Endothelial cell of umbilical vein (primary cell): Measurements from ENCODE around the gene NFYA. TPM values are rescaled to one million over a fixed set of nuclear protein-coding genes. Genes with fewer than 3 reads are reported as not detected.

Experiments used
- BruUV-seq: library from RNA; stranded (reverse); fragments of 400-500 nt; replicated peaks from 2 replicates; lab custom pipeline; 2021; lab: Mats Ljungman, UMichigan
- CTCF ChIA-PET: fragments of 300-600, 350-600 bp; sonication (Branson Sonifier 250); formaldehyde crosslinking; loops from one replicate; lab custom pipeline; 2021; ENCODE audit warnings: antibody characterized with exemption, inconsistent platforms; lab: Charles Lee
- POLR2A ChIA-PET: fragments of 300-600, 350-600 bp; sonication (Branson Sonifier 250); formaldehyde crosslinking; loops from one replicate; lab custom pipeline; 2021; ENCODE audit warnings: antibody characterized with exemption, inconsistent platforms; lab: Charles Lee
- DNase-seq: peaks from one replicate; pipeline ENCODE4 v3.0.0-alpha.2; 2011; ENCODE audit warnings: low read depth, low spot score
- FAIRE-seq: peaks from 2 replicates; lab custom pipeline; 2011; peaks lifted over from hg19 to GRCh38; lab: Jason Lieb, UNC
- H2AFZ ChIP-seq: 2 replicates; pipeline ENCODE4 v1.6.0; 2012; ENCODE audit warnings: low read depth, low read length, control low read depth, inconsistent platforms
- H3K27ac ChIP-seq: 2 replicates; pipeline ENCODE4 v1.5.1; 2011; ENCODE audit warnings: low read depth, mild to moderate bottlenecking, control low read depth, low read length, moderate library complexity; ENCODE audit not compliant: insufficient read depth
- H3K27me3 ChIP-seq, 2 experiments: 2 replicates each; pipeline versions ENCODE4 v1.6.0 to v1.6.1; 2011; ENCODE audit warnings: low read length in 2 of 2, mixed read lengths in 1 of 2; ENCODE audit not compliant: control insufficient read depth in 2 of 2, insufficient read depth in 2 of 2
- H3K36me3 ChIP-seq, 2 experiments: 2 replicates in 1 of 2; 3 replicates in 1 of 2; pipeline ENCODE4 v1.5.1; 2011; ENCODE audit warnings: low read length in 2 of 2, mild to moderate bottlenecking in 1 of 2, moderate library complexity in 1 of 2; ENCODE audit not compliant: control insufficient read depth in 2 of 2, insufficient read depth in 2 of 2; ENCODE audit errors: extremely low read depth in 1 of 2
- H3K4me1 ChIP-seq: 3 replicates; pipeline ENCODE4 v1.5.1; 2011; ENCODE audit warnings: mild to moderate bottlenecking, low read length; ENCODE audit not compliant: control insufficient read depth, insufficient read depth; ENCODE audit errors: extremely low read depth
- H3K4me2 ChIP-seq: 2 replicates; pipeline ENCODE4 v1.6.1; 2011; ENCODE audit warnings: low read length, control low read depth, mixed read lengths; ENCODE audit not compliant: insufficient read depth
- H3K4me3 ChIP-seq, 3 experiments: fragments of 200-600 bp in 1 of 3; sonication (generic), shearing (Covaris generic) in 1 of 3; replicated peaks in 1 of 3; 2 replicates each; pipeline ENCODE4 v1.5.1; 2011 to 2016; ENCODE audit warnings: control low read depth in 3 of 3, low read length in 3 of 3, mild to moderate bottlenecking in 2 of 3, inconsistent platforms in 1 of 3, low read depth in 1 of 3, moderate library complexity in 1 of 3; ENCODE audit not compliant: insufficient read depth in 1 of 3
- H3K79me2 ChIP-seq: 2 replicates; pipeline ENCODE4 v1.6.0; 2012; ENCODE audit warnings: low read length, inconsistent platforms; ENCODE audit not compliant: control insufficient read depth, insufficient read depth
- H3K9ac ChIP-seq: replicated peaks from 2 replicates; pipeline ENCODE3; 2011; ENCODE audit warnings: low read length, control low read depth; ENCODE audit not compliant: insufficient read depth; ENCODE audit errors: extremely low read depth
- H3K9me1 ChIP-seq: replicated peaks from 3 replicates; pipeline ENCODE4 v1.6.0; 2011; ENCODE audit warnings: mild to moderate bottlenecking, low read length; ENCODE audit not compliant: control insufficient read depth, insufficient read depth; ENCODE audit errors: extremely low read depth
- H3K9me3 ChIP-seq: replicated peaks from 2 replicates; pipeline ENCODE4 v1.5.1; 2012; ENCODE audit warnings: low read length, inconsistent platforms; ENCODE audit not compliant: control insufficient read depth, insufficient read depth
- H4K20me1 ChIP-seq: replicated peaks from 2 replicates; pipeline ENCODE3; 2011; ENCODE audit warnings: mild to moderate bottlenecking, low read length; ENCODE audit not compliant: control insufficient read depth, insufficient read depth; ENCODE audit errors: extremely low read depth
- EZH2 ChIP-seq: IDR thresholded peaks from 2 replicates; pipeline ENCODE4 v1.6.1; 2012; ENCODE audit warnings: borderline replicate concordance, low read depth, mild to moderate bottlenecking, moderate library complexity, low read length, inconsistent platforms; ENCODE audit not compliant: severe bottlenecking
- FOS ChIP-seq: IDR thresholded peaks from 2 replicates; pipeline ENCODE4 v1.6.1; 2011; ENCODE audit warnings: mild to moderate bottlenecking, low read length, moderate library complexity, borderline replicate concordance; ENCODE audit not compliant: insufficient read depth
- GATA2 ChIP-seq: IDR thresholded peaks from 2 replicates; pipeline ENCODE4 v1.7.0; 2011; ENCODE audit warnings: low read depth, mild to moderate bottlenecking, moderate library complexity, mixed read lengths, low read length; ENCODE audit not compliant: insufficient read length, insufficient read depth
- JUN ChIP-seq: IDR thresholded peaks from 2 replicates; pipeline ENCODE4 v1.6.1; 2011; ENCODE audit warnings: borderline replicate concordance, low read depth; ENCODE audit not compliant: insufficient read length, insufficient read depth
- MYC ChIP-seq: IDR thresholded peaks from one replicate; pipeline ENCODE4 v1.6.1; 2011; ENCODE audit warnings: mild to moderate bottlenecking, low read depth, low read length
- POLR2A ChIP-seq: IDR thresholded peaks from 2 replicates; pipeline ENCODE4 v1.6.1; 2012; ENCODE audit warnings: low read depth, mild to moderate bottlenecking, control low read depth, low read length
- POLR2AphosphoS5 ChIP-seq: IDR thresholded peaks from 2 replicates; pipeline ENCODE4 v1.6.1; 2012; ENCODE audit warnings: low read depth, mild to moderate bottlenecking, control low read depth, low read length, moderate library complexity; ENCODE audit not compliant: insufficient read depth
- dilution Hi-C: fragments of 300-500 bp; cut with MboI; formaldehyde crosslinking; loops from one replicate; pipeline ENCODE4 v1.15.0; 2019; ENCODE audit warnings: low sequenced_read_pairs; ENCODE audit not compliant: extremely low pct_ligation_motif_present
- intact Hi-C: fragments of 100-400 bp; cut with micrococcal nuclease; formaldehyde crosslinking; loops from one replicate; pipeline ENCODE4 v1.10.0; 2022
- polyA plus RNA-seq, 4 experiments: library from polyadenylated mRNA; depleted of rRNA in 3 of 4; stranded (reverse) in 3 of 4; unstranded in 1 of 4; fragments of >200 nt; gene quantifications; 2 replicates each; pipeline versions ENCODE4 v1.2.1 to v1.2.3, GENCODE V29; 2011 to 2012; ENCODE audit warnings: missing spikeins in 1 of 4
- total RNA-seq: library from RNA; stranded (reverse); gene quantifications from 2 replicates; pipeline ENCODE4 v1.2.3, GENCODE V29; 2021
- TF ChIP-seq, protein P1 (sequence below), 2 donors: IDR thresholded peaks; 1 replicate in 1 of 2; 2 replicates in 1 of 2; pipeline ENCODE4 v1.5.1; 2011; ENCODE audit warnings: low read length in 2 of 2, mild to moderate bottlenecking in 2 of 2, moderate library complexity in 2 of 2, control low read depth in 1 of 2, inconsistent platforms in 1 of 2, low read depth in 1 of 2; ENCODE audit not compliant: insufficient read depth in 1 of 2; ENCODE audit errors: extremely low read depth in 1 of 2
- TF ChIP-seq, protein P2 (sequence below): IDR thresholded peaks from 2 replicates; pipeline ENCODE4 v1.6.1; 2011; ENCODE audit not compliant: insufficient read depth, insufficient read length

NFYA gene
- total and polyA plus RNA-seq, 2 donors (not counting 3 experiments of a cell fraction or from before 2014, with no cell fraction given): 13.1 to 29.0 TPM

- no peaks in the 10 kb centered on the region for H3K27me3 ChIP-seq
- no peak overlapping the region for H3K4me3 ChIP-seq
- H3K36me3 ChIP-seq: peaks cover 27 to 60% of the 10 kb centered on the region in 2 experiments
- FAIRE-seq (no peak), DNase-seq (no peak)
- no peak overlapping the region for H2AFZ ChIP-seq
- H3K4me1 ChIP-seq: peaks cover 27% of the 10 kb centered on the region
- no peak overlapping the region for H3K9ac ChIP-seq
- peaks cover 2% of the 10 kb centered on the region for H3K79me2 ChIP-seq
- no peaks in the 10 kb centered on the region for H4K20me1 ChIP-seq
- intact Hi-C loops: loop anchor here (2.0 kb wide), 1 partner anchor 225 kb away; no protein-coding TSS in a partner anchor
- dilution Hi-C loops: no loop called here
- POLR2A ChIA-PET: no interaction called here
- CTCF ChIA-PET: interaction anchor here (2.6 to 6.1 kb wide), 2 partner anchors 18 to 88 kb away, joined by 12 to 89 read pairs; no protein-coding TSS in a partner anchor
- TF ChIP-seq EZH2: no peak
- TF ChIP-seq POLR2A: no peak
- TF ChIP-seq POLR2AphosphoS5: no peak
- no peak for TF ChIP-seq FOS
- TF ChIP-seq, protein P1, sequence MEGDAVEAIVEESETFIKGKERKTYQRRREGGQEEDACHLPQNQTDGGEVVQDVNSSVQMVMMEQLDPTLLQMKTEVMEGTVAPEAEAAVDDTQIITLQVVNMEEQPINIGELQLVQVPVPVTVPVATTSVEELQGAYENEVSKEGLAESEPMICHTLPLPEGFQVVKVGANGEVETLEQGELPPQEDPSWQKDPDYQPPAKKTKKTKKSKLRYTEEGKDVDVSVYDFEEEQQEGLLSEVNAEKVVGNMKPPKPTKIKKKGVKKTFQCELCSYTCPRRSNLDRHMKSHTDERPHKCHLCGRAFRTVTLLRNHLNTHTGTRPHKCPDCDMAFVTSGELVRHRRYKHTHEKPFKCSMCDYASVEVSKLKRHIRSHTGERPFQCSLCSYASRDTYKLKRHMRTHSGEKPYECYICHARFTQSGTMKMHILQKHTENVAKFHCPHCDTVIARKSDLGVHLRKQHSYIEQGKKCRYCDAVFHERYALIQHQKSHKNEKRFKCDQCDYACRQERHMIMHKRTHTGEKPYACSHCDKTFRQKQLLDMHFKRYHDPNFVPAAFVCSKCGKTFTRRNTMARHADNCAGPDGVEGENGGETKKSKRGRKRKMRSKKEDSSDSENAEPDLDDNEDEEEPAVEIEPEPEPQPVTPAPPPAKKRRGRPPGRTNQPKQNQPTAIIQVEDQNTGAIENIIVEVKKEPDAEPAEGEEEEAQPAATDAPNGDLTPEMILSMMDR (IDR thresholded peaks at IDR 0.05; ENCODE audit: extremely low read depth in 1 of 2, insufficient read depth in 1 of 2, low read depth in 1 of 2, low read length in 2 of 2): no peak
- TF ChIP-seq JUN: no peak
- no peak for TF ChIP-seq GATA2
- TF ChIP-seq, protein P2, sequence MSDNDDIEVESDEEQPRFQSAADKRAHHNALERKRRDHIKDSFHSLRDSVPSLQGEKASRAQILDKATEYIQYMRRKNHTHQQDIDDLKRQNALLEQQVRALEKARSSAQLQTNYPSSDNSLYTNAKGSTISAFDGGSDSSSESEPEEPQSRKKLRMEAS: no peak
- no peak for TF ChIP-seq MYC
- H3K9me3 ChIP-seq: no peaks in the 10 kb centered on the region
- no peak overlapping the region for H3K27ac ChIP-seq
- BruUV-seq: no TSS peak
- H3K9me1 ChIP-seq: no peaks in the 10 kb centered on the region
- H3K4me2 ChIP-seq: no peak overlapping the region
Measured at GRCh38 chr6:41093729-41094128, 21.0 kb downstream of the NFYA start.
